IMR-90 (cell line): ENCODE data around the gene ITSN2. TPM values are rescaled to one million over a fixed set of nuclear protein-coding genes. Genes with fewer than 3 reads are reported as not detected.

Experiments used
- ATAC-seq: fragments of 200-7000 bp; cut with Tn5 transposase; 2 replicates; pipeline ENCODE4 v1.9.1; 2020; ENCODE audit warnings: low read depth, mild to moderate bottlenecking, moderate library complexity
- BruUV-seq: library from RNA; stranded (reverse); fragments of 400-500 nt; replicated peaks from 2 replicates; lab custom pipeline; 2021; lab: Mats Ljungman, UMichigan
- CTCF ChIA-PET: fragments of 300-600 bp; formaldehyde crosslinking; extraction: SDS; loops from one replicate; lab custom pipeline; 2021; ENCODE audit warnings: antibody characterized with exemption; lab: Yijun Ruan, JAX
- POLR2A ChIA-PET: fragments of 300-600 bp; sonication (Branson Sonifier 250); formaldehyde crosslinking; loops from one replicate; lab custom pipeline; 2022; ENCODE audit warnings: antibody characterized with exemption; ENCODE audit not compliant: unreplicated experiment; lab: Charles Lee
- DNase-seq: peaks from one replicate; pipeline ENCODE4 v3.0.0; 2013
- H2AFZ ChIP-seq: replicated peaks from 2 replicates; pipeline ENCODE3; 2013; ENCODE audit warnings: low read length, mild to moderate bottlenecking; ENCODE audit not compliant: poor library complexity
- H2AK5ac ChIP-seq: 2 replicates; pipeline ENCODE4 v1.6.1; 2013; ENCODE audit warnings: low read depth, low read length, inconsistent platforms
- H2AK9ac ChIP-seq: replicated peaks from 2 replicates; pipeline ENCODE3; 2013; ENCODE audit warnings: mild to moderate bottlenecking, low read depth, low read length, moderate library complexity; ENCODE audit not compliant: poor library complexity
- H2BK120ac ChIP-seq: 2 replicates; pipeline ENCODE4 v1.6.1; 2013; ENCODE audit warnings: low read depth, low read length, inconsistent platforms
- H2BK15ac ChIP-seq: 3 replicates; pipeline ENCODE4 v1.6.1; 2013; ENCODE audit warnings: low read depth, low read length, inconsistent platforms
- H2BK20ac ChIP-seq: 2 replicates; pipeline ENCODE4 v1.6.1; 2013; ENCODE audit warnings: low read depth, mild to moderate bottlenecking, inconsistent platforms, low read length, moderate library complexity
- H2BK5ac ChIP-seq: 2 replicates; pipeline ENCODE4 v1.6.1; 2013; ENCODE audit warnings: mild to moderate bottlenecking, low read depth, low read length, inconsistent platforms; ENCODE audit not compliant: poor library complexity, severe bottlenecking
- H3K14ac ChIP-seq: replicated peaks from 2 replicates; pipeline ENCODE4 v1.6.1; 2013; ENCODE audit warnings: low read depth, low read length, inconsistent platforms
- H3K18ac ChIP-seq: 2 replicates; pipeline ENCODE4 v1.6.1; 2013; ENCODE audit warnings: low read depth, low read length, control low read depth
- H3K23ac ChIP-seq: 2 replicates; pipeline ENCODE4 v1.6.1; 2013; ENCODE audit warnings: low read depth, low read length, inconsistent platforms
- H3K27ac ChIP-seq: 2 replicates; pipeline ENCODE4 v1.5.1; 2013; ENCODE audit warnings: mild to moderate bottlenecking, control low read depth, low read length; ENCODE audit not compliant: insufficient read depth
- H3K27me3 ChIP-seq: 2 replicates; pipeline ENCODE4 v1.6.1; 2013; ENCODE audit warnings: low read length; ENCODE audit not compliant: control insufficient read depth, insufficient read depth
- H3K36me3 ChIP-seq: 2 replicates; pipeline ENCODE4 v1.6.1; 2013; ENCODE audit warnings: low read length, mixed read lengths; ENCODE audit not compliant: control insufficient read depth, insufficient read depth
- H3K4ac ChIP-seq: 2 replicates; pipeline ENCODE4 v1.6.1; 2013; ENCODE audit warnings: low read depth, low read length, inconsistent platforms
- H3K4me1 ChIP-seq: 2 replicates; pipeline ENCODE4 v1.6.1; 2013; ENCODE audit warnings: low read length, mixed read lengths; ENCODE audit not compliant: control insufficient read depth, insufficient read depth
- H3K4me2 ChIP-seq: 2 replicates; pipeline ENCODE4 v1.6.1; 2013; ENCODE audit warnings: low read depth, mild to moderate bottlenecking, control low read depth, low read length, moderate library complexity
- H3K4me3 ChIP-seq: 2 replicates; pipeline ENCODE4 v1.5.1; 2013; ENCODE audit warnings: low read depth, mild to moderate bottlenecking, control low read depth, low read length, moderate library complexity; ENCODE audit not compliant: insufficient read depth
- H3K56ac ChIP-seq: 2 replicates; pipeline ENCODE4 v1.6.1; 2013; ENCODE audit warnings: low read length, inconsistent platforms; ENCODE audit not compliant: insufficient read depth; ENCODE audit errors: extremely low read depth
- H3K79me1 ChIP-seq, 2 experiments: 2 replicates each; pipeline ENCODE4 v1.6.1; 2013; ENCODE audit warnings: low read length in 2 of 2, inconsistent platforms in 1 of 2, low read depth in 1 of 2
- H3K9ac ChIP-seq: 2 replicates; pipeline ENCODE4 v1.6.1; 2013; ENCODE audit warnings: low read depth, low read length, control low read depth
- H3K9me1 ChIP-seq: 2 replicates; pipeline ENCODE4 v1.6.1; 2013; ENCODE audit warnings: low read length, inconsistent platforms; ENCODE audit not compliant: insufficient read depth
- H3K9me3 ChIP-seq: 2 replicates; pipeline ENCODE4 v1.6.1; 2013; ENCODE audit warnings: low read length; ENCODE audit not compliant: control insufficient read depth, insufficient read depth
- H4K20me1 ChIP-seq: 2 replicates; pipeline ENCODE4 v1.6.1; 2013; ENCODE audit warnings: low read length, inconsistent platforms; ENCODE audit not compliant: insufficient read depth
- H4K5ac ChIP-seq: 2 replicates; pipeline ENCODE4 v1.6.1; 2013; ENCODE audit warnings: mild to moderate bottlenecking, low read depth, low read length, control low read depth
- H4K8ac ChIP-seq, 2 experiments: 2 replicates each; pipeline ENCODE4 v1.6.1; 2013; ENCODE audit warnings: low read depth in 2 of 2, low read length in 2 of 2, control low read depth in 1 of 2, inconsistent platforms in 1 of 2
- H4K91ac ChIP-seq: 2 replicates; pipeline ENCODE4 v1.6.1; 2013; ENCODE audit warnings: low read depth, low read length, inconsistent platforms; ENCODE audit not compliant: insufficient read depth
- MAFK ChIP-seq: IDR thresholded peaks from 2 replicates; pipeline ENCODE4 v1.6.1; 2012; ENCODE audit warnings: low read depth, low read length, improper control_type of control experiment
- WGBS, 2 experiments: methylation state at CpG; one replicate each; pipeline versions ENCODE4 v1.1.5 to v1.1.7; 2013; ENCODE audit warnings: missing lambda C conversion rate in 2 of 2; ENCODE audit not compliant: insufficient read length in 1 of 2; ENCODE audit errors: extremely low coverage in 2 of 2; 5-methylcytosine and 5-hydroxymethylcytosine counted together
- dilution Hi-C: fragments of 300-500 bp; cut with HindIII; formaldehyde crosslinking; loops from one replicate; pipeline ENCODE4 v1.14.3; 2018; ENCODE audit warnings: low sequenced_read_pairs; ENCODE audit not compliant: unreplicated experiment
- in situ Hi-C: fragments of 300-500 bp; cut with MboI; formaldehyde crosslinking; loops from 3 replicates; pipeline ENCODE4 v1.14.3; 2019; ENCODE audit warnings: low sequenced_read_pairs, inconsistent platforms, mixed read lengths
- intact Hi-C: fragments of 100-400 bp; cut with micrococcal nuclease; formaldehyde crosslinking; loops from 2 replicates; pipeline ENCODE4 v1.10.0; 2022
- polyA plus RNA-seq, 3 experiments: library from polyadenylated mRNA; depleted of rRNA; stranded (reverse); fragments of >200 nt; gene quantifications; 2 replicates each; pipeline ENCODE4 v1.2.3, GENCODE V29; 2012; ENCODE audit warnings: low replicate concordance in 1 of 3
- total RNA-seq: library from RNA; depleted of rRNA; stranded (reverse); fragments of >200 nt; gene quantifications from 2 replicates; pipeline ENCODE4 v1.2.3, GENCODE V29; 2012

The ITSN2 gene
- total and polyA plus RNA-seq, 2 of the 4 experiments (the other 2 are of a cell fraction): 10.7 to 17.2 TPM

GRCh38 chr2:24385366-24385765 is 25.0 kb upstream of the ITSN2 start:
- POLR2A ChIA-PET: no interaction called here
- in situ Hi-C loops (no loop called here), dilution Hi-C loops (no loop called here), intact Hi-C loops (no loop called here)
- no peak overlapping the region for H4K91ac ChIP-seq
- ATAC-seq (no peak), DNase-seq (no peak)
- no peaks in the 10 kb centered on the region for H3K27me3 ChIP-seq
- no peak overlapping the region for H3K9ac ChIP-seq
- H3K18ac ChIP-seq: no peak overlapping the region
- H3K36me3 ChIP-seq: no peaks in the 10 kb centered on the region
- WGBS, 2 experiments: no CpG with 5 or more reads among the region's 2 CpGs
- H3K27ac ChIP-seq: no peak overlapping the region
- no peak overlapping the region for H4K8ac ChIP-seq
- no peak overlapping the region for H2BK120ac ChIP-seq
- CTCF ChIA-PET: no interaction called here
- H3K14ac ChIP-seq: no peak overlapping the region
- TF ChIP-seq MAFK: no peak
- no peaks in the 10 kb centered on the region for H3K4me1 ChIP-seq
- no peaks in the 10 kb centered on the region for H4K20me1 ChIP-seq
- H3K56ac ChIP-seq: no peak overlapping the region
- no peak overlapping the region for H2BK20ac ChIP-seq
- no peak overlapping the region for H3K23ac ChIP-seq
- BruUV-seq: no TSS peak
- H3K9me1 ChIP-seq: no peaks in the 10 kb centered on the region
- H3K4ac ChIP-seq: no peak overlapping the region
- H2AK5ac ChIP-seq: no peak overlapping the region
- no peak overlapping the region for H2BK15ac ChIP-seq
- no peak overlapping the region for H4K5ac ChIP-seq
- H3K79me1 ChIP-seq: no peaks in the 10 kb centered on the region
- no peak overlapping the region for H2AK9ac ChIP-seq
- no peaks in the 10 kb centered on the region for H3K9me3 ChIP-seq
- no peak overlapping the region for H3K4me2 ChIP-seq
- no peak overlapping the region for H3K4me3 ChIP-seq
- H2AFZ ChIP-seq: no peak overlapping the region
- H2BK5ac ChIP-seq: no peak overlapping the region
